ENCODE results near the gene WDR36. TPM values are rescaled to one million over a fixed set of nuclear protein-coding genes. Genes with fewer than 3 reads are reported as not detected.
A peak's percentile ranks its signal among the peaks of the same experiment; 100 is the strongest.

The WDR36 gene
- total RNA-seq, 2 donors from 2014 or later, result 28.5 to 32.0 TPM

DNA sequence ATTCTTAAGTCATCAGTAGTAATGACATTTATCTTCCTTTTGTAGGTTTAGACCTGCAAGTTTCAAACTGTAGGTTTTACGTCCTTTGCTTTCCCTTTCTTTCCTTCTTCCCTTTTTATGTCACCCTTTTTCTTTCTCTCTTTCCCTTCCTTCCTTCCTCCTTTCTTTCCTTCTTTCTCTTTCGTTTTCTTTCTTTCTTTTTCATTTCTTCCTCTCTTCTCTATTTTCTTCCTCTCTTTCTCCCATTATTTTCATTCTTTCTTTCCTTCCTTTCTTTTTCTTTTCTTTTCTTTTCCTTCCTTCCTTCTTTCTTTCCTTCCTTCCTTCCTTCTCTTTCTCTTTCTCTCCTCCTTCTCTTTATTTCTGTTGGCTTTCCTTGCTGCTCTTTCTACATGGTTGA, 59.9 kb downstream of the WDR36 start:
- 89 to 90% methylated on average over 1 to 2 of the region's 2 CpGs for WGBS, 2 experiments (ENCODE audit: insufficient coverage in 1 of 2, insufficient read length in 1 of 2)
- Mint-ChIP-seq H3K4me1 (peaks cover 28% of the 10 kb centered on the region), H3K4me3 (no peak overlapping the region), H3K27ac (no peak overlapping the region), H3K36me3 (ENCODE audit: low read depth) (no peaks in the 10 kb centered on the region), H3K27me3 (ENCODE audit: insufficient read depth) (peaks cover 4% of the 10 kb centered on the region), H3K9me3 (no peaks in the 10 kb centered on the region)
- H3K4me3 ChIP-seq (ENCODE audit: low read length), result no peak overlapping the region
- H3K27ac ChIP-seq (ENCODE audit: low read depth, low read length), result no peak overlapping the region
- no peaks in the 10 kb centered on the region for H3K9me3 ChIP-seq (ENCODE audit: control insufficient read depth, low read length)
- no peak for DNase-seq
- no peak overlapping the region for H3K9ac ChIP-seq (ENCODE audit: extremely low read depth, low read length, poor library complexity, severe bottlenecking)
- H3K4me1 ChIP-seq (ENCODE audit: control insufficient read depth, insufficient read depth, low read length), result peaks cover 13% of the 10 kb centered on the region
- no peaks in the 10 kb centered on the region for H3K36me3 ChIP-seq (ENCODE audit: control insufficient read depth, insufficient read depth, low read length)
- no peaks in the 10 kb centered on the region for H3K27me3 ChIP-seq (ENCODE audit: control insufficient read depth, insufficient read depth, low read length, poor library complexity, severe bottlenecking)
- TF ChIP-seq, protein P1, sequence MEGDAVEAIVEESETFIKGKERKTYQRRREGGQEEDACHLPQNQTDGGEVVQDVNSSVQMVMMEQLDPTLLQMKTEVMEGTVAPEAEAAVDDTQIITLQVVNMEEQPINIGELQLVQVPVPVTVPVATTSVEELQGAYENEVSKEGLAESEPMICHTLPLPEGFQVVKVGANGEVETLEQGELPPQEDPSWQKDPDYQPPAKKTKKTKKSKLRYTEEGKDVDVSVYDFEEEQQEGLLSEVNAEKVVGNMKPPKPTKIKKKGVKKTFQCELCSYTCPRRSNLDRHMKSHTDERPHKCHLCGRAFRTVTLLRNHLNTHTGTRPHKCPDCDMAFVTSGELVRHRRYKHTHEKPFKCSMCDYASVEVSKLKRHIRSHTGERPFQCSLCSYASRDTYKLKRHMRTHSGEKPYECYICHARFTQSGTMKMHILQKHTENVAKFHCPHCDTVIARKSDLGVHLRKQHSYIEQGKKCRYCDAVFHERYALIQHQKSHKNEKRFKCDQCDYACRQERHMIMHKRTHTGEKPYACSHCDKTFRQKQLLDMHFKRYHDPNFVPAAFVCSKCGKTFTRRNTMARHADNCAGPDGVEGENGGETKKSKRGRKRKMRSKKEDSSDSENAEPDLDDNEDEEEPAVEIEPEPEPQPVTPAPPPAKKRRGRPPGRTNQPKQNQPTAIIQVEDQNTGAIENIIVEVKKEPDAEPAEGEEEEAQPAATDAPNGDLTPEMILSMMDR (conservative IDR thresholded peaks at IDR 0.05), result no peak

DNA sequence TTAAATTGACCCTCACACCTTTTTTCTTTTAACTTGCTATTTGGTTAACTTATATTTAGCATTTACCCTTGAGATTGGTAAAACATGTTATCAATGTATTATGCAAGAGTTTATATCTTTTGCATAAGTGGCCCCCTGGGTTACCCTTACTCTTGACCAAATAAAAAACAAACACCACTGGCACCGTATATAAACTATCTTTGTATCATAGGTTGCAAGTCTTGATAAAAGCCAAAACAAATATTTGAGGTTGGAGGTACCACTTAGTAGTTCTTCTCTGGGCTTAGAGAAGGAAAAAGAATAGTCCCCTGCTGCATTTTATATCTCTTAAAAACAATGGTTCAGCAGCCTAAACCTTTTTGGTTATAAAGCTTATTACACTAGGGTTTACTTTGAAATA, 61.3 kb downstream of the WDR36 start:
- Histone ChIP-seq H3K36me3 (ENCODE audit: control insufficient read depth, insufficient read depth, low read length) (no peaks in the 10 kb centered on the region), H3K4me1 (ENCODE audit: control insufficient read depth, insufficient read depth, low read length) (peaks cover 17% of the 10 kb centered on the region), H3K4me3 (ENCODE audit: low read length) (no peak overlapping the region), H3K27ac (ENCODE audit: low read depth, low read length) (no peak overlapping the region), H3K9me3 (ENCODE audit: control insufficient read depth, low read length) (no peaks in the 10 kb centered on the region), H3K27me3 (ENCODE audit: control insufficient read depth, insufficient read depth, low read length, poor library complexity, severe bottlenecking) (no peaks in the 10 kb centered on the region), H3K9ac (ENCODE audit: extremely low read depth, low read length, poor library complexity, severe bottlenecking) (no peak overlapping the region)
- Mint-ChIP-seq H3K27ac (no peak overlapping the region), H3K4me1 (peaks cover 31% of the 10 kb centered on the region), H3K9me3 (no peaks in the 10 kb centered on the region), H3K27me3 (ENCODE audit: insufficient read depth) (no peaks in the 10 kb centered on the region), H3K4me3 (no peak overlapping the region), H3K36me3 (ENCODE audit: low read depth) (no peaks in the 10 kb centered on the region)
- no peak for DNase-seq
- TF ChIP-seq, protein P1 (conservative IDR thresholded peaks at IDR 0.05), result no peak
- 33 to 71% methylated on average over 1 of the region's 1 CpG for WGBS, 2 experiments (ENCODE audit: insufficient coverage in 1 of 2, insufficient read length in 1 of 2)

DNA sequence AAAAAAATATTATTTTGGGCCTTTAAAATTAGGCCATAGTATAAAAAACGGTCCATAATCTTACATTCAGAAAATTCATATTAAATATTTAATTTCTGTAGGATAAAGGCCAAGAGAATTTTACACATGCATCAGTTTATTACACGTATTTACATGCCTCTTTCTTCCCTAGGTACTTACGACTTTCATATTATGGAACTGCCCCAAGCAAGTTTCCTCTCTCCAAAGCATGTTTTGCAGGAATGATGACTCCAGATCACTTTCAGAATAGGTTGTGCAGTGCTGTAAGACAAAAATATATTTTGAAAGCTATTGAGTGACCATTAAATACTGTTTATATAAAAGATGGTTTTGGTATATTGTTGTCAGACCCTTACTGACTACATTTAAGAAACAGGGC, 61.8 kb downstream of the WDR36 start:
- Histone ChIP-seq H3K4me1 (ENCODE audit: control insufficient read depth, insufficient read depth, low read length) (peaks cover 17% of the 10 kb centered on the region), H3K36me3 (ENCODE audit: control insufficient read depth, insufficient read depth, low read length) (no peaks in the 10 kb centered on the region), H3K9me3 (ENCODE audit: control insufficient read depth, low read length) (no peaks in the 10 kb centered on the region), H3K27ac (ENCODE audit: low read depth, low read length) (no peak overlapping the region), H3K4me3 (ENCODE audit: low read length) (peak overlapping the region; percentile 10), H3K9ac (ENCODE audit: extremely low read depth, low read length, poor library complexity, severe bottlenecking) (no peak overlapping the region), H3K27me3 (ENCODE audit: control insufficient read depth, insufficient read depth, low read length, poor library complexity, severe bottlenecking) (no peaks in the 10 kb centered on the region)
- Mint-ChIP-seq H3K27ac (no peak overlapping the region), H3K4me1 (peaks cover 31% of the 10 kb centered on the region), H3K27me3 (ENCODE audit: insufficient read depth) (no peaks in the 10 kb centered on the region), H3K9me3 (no peaks in the 10 kb centered on the region), H3K4me3 (no peak overlapping the region), H3K36me3 (ENCODE audit: low read depth) (no peaks in the 10 kb centered on the region)
- DNase-seq, result no peak
- TF ChIP-seq, protein P1 (conservative IDR thresholded peaks at IDR 0.05), result no peak
- WGBS, 2 experiments (ENCODE audit: insufficient coverage in 1 of 2, insufficient read length in 1 of 2), result 86 to 100% methylated on average over 2 of the region's 3 CpGs

Data from endodermal cell (in vitro differentiated cells).